Kidney capillary endothelial cell (primary cell): ENCODE results near the gene PIK3CA.

Experiments used
- DNase-seq: peaks from one replicate; pipeline ENCODE4 v3.0.0-alpha.2; 2018; ENCODE audit warnings: low spot score

PIK3CA gene

DNA sequence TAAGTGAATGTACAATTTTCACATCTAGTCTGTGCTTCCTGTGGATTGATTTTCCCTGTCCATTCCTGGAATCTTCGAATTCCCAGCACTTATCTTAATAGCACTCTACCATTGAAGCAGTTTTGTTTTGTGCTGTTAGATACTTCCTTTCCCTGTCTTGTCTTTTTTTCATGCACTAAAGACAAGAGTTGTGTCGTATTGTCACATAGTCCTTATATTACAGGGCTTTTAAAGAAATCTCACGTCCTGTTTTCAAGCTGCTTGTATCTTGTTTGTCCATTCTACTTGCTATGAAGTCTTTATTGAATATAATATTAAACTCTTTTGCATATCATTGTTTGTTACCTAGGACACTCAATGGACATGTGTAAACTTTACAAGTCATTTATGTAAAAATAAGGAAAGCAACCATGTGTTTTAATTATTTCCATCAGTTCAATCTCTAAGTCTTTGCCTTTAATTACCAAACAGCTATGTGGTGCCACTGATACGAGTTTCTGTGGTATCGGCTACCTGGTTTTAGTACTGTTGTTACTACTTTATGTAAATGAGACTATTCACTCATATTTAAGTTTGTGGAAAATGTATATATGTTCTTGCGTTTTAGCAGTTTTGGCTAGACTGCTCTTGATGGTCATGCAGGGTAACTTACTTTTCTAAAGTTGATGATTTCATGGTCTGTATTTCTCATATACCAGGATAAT lies 10.3 kb downstream of the PIK3CA start:
- no peak for DNase-seq

DNA sequence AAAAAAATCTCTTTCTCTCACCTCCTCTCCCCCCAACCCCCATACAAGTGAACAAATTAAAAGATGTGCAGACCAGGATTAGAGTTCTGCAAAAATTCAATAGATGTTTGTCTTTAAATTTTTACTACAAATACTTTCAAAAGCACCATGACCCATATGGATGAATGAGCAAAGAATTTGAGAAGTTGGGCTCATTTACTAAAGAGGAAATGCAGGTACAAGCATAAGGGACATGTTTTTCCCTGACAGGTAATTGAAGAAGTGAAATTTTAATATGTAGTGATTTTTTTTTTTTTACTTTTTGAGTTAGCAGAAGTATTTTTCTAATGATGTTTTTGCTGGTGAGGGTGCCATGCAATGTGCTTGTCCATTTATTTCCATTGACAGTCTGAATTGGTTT lies 15.3 kb downstream of the PIK3CA start:
- DNase-seq: no peak

DNA sequence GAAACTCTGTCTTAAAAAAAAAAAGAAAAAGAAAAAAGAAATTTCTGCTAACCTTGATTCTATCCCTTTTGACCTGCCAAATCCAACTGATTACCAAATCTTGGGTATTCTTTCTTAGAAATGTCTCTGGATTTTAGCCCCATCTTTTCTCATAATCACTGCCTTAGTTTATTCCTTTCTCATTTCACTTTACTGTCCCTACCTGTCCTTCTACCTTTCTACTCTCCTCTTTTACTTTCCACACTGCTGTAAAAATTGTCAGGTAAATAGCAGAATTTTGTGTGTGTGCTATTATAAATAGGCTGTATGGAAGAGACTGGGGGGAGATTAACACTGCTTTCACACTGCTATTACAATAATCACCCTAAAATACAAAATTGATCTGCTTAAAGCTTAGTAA lies 16.7 kb downstream of the PIK3CA start:
- no peak for DNase-seq

DNA sequence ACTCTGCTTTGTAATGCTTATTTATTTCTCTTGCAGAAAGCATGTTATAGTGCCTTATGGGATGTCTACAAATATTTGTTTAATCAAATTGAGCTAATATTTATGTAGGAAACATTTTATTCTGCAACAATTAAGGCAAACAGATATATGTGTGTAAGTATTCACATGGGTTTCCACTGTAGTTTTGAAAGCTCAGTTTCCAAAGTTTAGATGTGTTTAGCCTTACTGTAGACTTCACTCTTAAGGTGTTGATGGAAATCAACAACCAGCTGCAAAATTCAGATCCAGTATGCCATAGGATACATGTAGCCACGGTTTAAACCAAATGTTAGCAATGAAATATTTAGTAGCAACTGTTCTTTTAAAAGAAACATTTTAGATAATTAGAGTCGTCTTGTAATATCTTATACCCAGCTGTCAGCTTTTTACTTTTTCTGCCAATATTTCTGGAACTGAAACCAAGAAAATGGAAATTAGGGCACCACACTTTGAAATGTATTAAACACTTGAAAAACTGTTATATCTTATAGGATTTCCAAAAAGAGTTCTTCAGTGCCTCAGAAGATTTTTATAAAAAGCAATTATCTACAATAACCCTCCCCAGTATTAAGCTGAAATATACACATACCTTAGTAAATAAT lies 18.5 kb downstream of the PIK3CA start:
- no peak for DNase-seq

DNA sequence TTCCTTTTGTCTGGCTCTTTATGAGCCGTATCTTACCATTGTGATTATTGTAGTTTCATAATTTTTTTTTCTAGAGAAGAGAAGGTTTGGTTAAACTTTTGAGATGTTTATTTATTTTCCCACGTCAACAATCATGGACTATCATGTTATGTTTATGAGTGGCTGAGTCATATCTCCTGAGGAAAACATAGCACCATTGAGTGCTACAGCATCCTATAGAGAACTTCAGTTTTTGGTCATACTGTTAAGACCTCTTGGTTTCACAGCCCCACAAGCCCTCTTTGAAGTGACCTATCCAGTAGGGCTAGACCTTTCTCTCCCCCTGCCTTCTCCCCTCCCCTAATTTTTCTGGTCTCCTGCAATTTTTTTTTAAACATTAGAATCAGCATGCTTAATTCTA lies 20.8 kb downstream of the PIK3CA start:
- no peak for DNase-seq

DNA sequence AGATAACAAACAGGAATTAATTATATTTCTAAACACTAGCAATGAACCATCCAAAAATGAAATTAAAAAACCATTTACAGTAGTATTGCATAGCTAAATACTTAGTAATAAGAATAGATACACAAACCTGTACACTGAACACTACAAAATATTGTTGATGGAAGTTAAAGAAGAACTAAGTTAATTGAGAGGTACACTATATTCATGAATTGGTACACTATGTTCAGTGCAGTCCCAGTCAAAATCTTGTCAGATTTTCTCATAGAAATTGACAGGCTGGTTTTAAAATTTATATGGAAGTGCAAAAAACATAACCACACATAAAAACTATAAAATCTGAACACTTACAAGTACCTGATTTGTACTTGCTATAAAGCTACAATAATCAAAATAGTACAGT lies 24.4 kb downstream of the PIK3CA start:
- no peak for DNase-seq

DNA sequence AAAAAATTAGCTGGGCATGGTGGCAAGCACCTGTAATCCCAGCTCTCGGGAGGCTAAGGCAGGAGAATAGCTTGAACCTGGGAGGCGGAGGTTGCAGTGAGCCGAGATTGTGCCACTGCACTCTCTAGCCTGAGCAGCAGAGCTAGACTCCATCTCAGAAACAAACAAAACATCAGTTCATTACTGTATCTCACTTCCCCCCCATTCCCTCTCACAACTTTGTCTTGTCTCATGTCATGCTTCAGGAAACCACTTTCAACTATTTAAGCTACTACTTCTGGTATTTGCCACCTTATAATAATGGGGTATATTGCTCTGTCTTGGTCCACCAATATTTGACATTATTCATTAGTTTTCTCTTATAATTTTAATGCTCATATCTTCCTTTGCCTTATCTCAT lies 26.2 kb downstream of the PIK3CA start:
- no peak for DNase-seq

DNA sequence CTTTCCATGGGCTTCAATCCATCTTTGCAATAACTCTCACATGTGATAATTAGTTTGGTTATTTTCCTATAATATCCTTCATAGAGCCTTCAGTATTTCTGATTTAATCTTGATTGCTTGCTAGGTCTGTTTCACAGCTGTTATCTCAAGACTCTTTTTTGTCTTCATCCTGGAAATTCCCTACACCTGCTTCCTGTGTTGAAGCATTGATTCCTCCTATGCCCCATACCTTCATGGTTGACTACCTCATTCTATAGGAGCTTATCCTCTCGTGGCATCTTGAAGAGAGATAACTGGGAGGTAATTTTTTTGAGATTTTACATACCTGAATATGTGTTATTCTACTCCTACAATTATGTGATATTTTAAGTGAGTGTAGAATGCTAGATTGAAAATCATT lies 26.7 kb downstream of the PIK3CA start:
- DNase-seq: no peak

DNA sequence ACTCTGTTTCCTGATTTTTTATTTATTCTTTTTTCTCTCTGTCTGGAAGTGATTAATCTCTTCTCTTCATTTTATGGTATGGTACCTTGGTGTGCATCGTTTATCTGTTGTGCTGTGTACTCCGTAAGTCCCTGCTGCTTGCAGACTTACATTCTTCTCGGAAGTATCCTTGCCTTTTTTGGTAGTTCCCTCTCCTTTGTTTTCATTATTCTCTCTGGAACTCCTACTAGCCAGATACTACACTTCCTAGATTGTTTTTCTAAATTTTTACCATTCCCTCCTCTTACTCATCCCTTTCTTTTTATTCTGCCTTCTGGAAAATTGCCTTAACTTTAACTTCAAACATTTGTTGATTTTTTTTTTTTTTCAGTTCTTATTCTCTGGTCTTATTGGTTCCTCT lies 27.2 kb downstream of the PIK3CA start:
- DNase-seq: no peak

DNA sequence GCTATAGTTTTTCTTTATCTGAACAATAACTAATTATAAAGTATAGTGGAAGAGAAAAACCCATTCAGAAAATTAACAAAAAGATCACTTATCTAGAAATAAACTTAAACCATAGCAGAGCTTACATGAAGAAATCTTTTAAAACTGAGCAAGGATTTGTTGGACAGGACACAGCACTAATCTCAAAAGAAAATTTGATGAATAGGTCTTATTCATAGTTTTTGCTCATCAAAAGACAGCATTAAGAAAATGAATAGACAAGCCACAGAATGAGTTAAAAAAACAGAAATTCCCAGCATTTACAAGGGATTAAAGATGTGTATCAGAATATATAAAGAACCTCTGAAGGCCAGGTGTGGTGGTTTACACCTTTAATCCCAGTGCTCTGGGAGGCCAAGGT lies 29.5 kb downstream of the PIK3CA start:
- no peak for DNase-seq

DNA sequence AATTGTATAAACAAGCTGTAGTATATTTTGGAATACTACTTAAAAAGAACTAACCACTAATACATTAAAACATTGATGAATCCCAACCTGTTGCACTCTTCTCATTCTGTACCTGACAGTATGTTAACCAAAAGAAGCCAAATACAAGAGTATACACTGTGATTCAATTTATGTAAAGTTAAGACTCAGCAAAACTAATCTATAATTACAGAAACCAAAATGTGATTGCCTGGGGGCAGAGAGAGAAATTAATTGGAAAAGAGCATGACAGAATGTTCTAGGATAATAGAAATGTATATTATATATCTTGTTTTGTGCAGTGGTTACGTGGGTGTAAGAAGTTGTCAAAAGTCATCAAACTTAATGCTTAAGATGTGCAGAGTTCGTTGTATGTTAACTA lies 31.1 kb downstream of the PIK3CA start:
- DNase-seq: no peak

DNA sequence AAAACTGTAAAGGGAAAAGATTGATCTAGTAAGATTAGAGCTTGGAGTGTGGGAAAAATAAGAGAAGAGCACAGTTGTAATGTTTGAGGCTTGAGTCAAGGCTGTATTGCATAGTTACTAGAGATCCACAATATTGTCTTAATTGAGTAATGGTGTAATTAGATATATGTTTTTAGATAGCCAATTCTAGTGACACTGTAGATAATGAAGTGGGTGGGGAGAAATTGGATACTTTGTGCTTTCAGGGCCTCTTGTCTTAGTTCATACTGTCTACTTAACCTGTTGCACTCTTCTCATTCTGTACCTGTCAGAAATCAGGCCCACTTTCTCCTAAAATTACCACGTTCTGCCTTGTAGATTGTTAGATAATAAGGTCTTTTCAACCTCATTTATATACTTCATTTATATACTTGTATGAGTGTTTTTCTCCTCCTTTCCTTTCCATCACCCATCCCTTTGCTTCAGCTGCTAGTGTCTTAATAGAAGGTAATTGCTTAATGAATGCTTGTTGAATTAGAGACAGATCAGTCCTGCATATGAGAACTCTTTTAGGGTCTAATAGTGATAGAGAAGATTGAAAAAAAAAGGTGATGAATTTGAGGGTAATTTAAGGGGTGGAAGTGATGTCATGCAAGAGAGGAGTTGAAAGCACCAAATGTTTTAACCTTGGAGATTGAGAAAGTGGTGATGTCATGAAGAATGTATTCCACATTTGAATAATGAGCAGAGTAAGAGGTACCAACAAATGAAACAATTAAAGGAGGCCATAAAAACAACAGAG lies 32.0 kb downstream of the PIK3CA start:
- no peak for DNase-seq

DNA sequence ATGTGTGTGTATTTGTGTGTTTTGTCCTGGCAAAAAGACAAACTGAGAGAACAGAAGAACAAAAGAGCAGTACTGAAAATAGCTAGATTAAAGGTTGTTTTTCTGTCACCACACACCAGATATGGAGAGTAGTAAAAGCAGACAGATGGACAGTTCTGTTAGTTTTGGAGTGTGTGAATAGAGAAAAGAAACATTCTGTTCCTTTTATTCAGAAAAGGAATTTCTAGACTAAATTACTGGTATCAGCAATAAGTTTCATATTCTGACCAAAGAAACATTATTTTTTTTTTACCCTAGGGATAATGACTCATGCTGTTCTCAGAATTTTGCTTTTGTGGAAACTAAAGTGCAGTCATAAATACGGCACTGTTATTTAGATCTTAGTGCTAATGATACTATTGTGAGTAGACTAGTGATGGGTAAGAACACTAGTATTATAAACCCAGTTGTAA lies 32.9 kb downstream of the PIK3CA start:
- DNase-seq: peak; percentile 43

DNA sequence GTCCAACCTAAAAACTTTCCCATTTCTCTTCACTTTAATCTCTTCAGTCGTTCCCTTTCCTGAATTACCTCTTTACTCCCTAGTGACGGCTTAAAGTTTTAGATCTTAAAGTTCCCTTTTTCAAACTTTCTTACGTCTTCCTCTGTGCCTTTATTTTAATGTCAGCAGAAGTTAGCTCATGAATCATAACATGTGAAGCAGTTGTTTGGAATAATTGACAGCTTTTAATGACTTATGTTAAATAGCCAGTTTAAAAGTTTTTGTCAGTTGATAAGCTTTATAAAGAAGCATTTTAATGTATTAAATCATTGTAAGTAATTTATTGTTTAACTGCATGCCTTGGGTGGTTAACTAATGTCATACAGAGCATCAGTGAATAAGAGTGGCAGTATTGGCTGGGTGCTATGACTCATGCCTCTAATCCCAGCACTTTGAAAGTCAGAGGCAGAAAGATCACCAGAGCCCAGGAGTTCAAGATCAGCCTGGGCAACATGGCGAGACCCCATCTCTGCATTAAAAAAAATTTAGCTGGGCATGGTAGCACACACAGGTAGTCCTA lies 33.9 kb downstream of the PIK3CA start:
- DNase-seq: no peak

DNA sequence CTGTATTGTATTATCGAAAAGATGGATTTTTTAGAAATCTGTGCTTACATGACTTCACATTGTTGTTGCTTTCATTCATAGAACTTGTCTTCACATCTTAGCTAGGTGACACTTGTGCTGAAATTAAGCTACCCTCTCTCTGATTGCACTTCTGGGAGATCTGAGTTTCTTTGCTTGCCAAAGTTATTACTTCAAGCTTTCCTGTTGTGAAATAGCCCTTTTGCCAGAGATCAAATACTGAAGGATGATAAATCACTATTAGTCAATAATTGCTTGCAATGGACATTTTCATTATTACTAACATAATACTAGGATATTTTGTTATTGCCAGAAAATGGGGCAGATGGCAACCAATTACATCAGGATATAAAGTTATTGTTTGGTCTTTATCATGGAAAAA lies 34.7 kb downstream of the PIK3CA start:
- no peak for DNase-seq

DNA sequence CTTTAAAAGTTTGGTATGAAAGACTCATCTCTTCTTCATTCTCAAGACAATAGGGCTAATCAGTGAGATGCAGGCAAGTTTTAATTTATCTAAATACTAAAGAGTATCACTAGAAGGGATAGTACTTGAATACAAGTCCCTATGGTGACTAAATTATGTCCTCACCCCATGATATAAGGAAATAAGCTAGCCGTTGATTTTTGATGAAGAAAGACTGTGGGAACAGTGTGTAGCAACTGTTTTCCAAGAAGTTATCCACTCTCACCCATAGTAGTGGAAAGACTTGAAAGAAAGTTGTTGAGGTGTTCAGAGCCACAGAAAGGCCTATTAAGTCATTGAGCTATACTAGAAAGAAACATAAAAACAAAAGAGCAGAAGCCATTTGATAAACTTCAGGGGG lies 36.7 kb downstream of the PIK3CA start:
- no peak for DNase-seq

DNA sequence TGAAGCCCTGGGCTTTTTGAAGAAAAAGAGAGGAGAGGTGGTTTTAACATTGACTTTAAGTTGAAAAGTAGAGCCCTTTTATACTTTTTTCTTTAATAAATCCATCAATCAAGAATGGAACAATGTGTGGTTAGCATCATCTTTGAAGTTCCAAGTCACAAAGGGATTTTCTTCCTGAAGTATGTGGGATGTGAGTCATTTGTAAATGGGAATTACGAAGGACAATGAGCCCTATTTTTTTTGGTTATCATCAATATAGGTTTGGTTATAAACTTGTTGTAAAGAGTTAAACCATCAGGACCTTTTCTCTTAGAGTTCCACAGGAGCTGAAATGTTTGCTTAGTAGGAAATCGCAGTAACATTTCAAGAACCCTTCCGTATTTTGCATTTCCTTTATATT lies 38.3 kb downstream of the PIK3CA start:
- peak; percentile 26 for DNase-seq

DNA sequence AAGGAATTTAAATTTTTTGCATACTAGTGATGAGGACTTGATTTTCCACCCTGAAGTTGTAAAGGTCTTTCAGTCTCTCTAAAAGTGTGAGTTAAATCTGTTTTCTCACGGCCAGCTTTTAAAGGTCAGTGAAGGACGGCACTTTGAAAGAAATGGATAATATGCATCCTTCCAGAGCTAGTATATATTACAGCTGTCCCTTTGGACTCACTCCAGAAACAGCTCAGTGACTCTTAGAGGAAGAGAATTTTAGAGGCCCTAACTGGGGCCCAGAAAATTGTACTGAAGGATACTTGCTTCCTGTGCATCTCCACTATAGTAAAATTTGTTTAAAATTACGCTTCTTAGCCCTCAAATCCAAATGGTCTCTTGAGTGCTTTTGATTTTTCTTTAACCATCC lies 41.6 kb downstream of the PIK3CA start:
- DNase-seq: no peak

DNA sequence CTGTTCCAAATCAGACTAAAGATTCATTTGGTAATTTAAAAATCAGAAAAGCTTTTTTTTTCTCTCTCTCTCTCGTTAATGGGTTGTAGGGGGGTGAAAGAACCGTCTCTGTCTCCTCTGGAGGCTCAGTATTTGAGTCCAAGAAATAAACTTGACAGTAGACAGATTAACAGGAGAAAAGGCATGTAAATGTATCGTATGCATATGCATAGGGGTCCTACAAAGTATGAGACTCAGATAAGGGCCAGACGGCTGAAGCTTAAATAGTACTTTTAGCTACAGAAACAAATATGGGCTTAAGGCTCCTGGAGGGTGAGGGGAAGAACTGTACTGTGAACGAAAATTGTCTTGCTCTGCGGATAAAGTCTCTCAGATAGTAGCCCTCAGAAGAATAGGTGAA lies 42.4 kb downstream of the PIK3CA start:
- DNase-seq: no peak

DNA sequence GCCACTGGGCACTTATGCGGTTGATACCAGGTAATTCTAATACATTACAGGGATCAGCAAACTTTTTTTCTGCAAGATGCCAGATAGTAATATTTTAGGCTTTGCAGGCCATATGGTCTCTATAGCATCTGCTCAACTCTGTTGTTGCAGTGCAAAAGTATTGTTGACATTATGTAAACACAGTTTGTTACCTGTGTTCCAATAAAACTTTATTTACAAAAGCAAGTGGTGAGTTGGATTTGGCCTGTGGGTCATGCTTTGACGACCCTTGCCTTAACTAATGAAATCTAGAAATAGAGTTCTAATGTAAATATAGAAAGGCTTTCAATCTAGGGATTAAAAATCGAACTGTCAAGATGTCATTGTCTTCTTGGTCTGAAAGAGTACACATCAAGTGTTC lies 44.4 kb downstream of the PIK3CA start:
- no peak for DNase-seq

DNA sequence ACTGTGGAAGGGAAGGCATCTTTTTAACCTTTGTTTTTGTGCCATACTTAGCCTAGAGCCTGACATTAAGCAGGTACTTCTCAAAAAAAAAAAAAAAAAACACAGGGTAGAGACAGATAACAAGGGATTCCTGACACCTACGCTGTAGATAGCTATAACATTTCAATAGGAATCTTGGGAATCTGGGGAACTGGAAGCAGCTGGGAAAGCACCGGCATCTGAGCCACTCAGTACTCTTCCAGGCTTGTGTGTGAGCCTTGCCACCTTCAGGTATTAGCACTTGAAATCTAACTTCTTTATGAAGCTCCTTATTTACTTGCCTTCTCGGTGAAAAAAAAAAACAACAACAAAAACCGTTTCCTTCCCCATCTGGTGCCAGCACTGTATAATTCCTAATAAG lies 46.8 kb downstream of the PIK3CA start:
- DNase-seq: no peak

DNA sequence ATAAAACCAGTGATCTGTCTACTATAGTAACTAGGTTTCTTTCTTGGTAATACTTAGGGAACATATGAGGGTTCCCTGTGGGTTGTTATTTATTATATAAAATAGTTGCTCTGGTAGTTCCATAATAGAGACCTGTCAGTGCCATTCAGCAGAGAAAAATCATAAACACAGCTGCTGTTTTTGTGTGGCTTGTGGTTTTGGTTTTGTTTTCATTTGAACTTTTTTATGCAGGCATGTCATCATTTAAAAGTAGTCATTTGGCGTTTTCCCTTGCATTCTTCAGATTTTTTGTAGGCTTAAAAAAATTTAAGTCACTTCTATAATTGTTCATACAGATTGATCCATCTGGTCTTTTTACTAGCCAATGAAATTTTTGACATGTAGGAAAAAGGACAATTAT lies 47.9 kb downstream of the PIK3CA start:
- no peak for DNase-seq

DNA sequence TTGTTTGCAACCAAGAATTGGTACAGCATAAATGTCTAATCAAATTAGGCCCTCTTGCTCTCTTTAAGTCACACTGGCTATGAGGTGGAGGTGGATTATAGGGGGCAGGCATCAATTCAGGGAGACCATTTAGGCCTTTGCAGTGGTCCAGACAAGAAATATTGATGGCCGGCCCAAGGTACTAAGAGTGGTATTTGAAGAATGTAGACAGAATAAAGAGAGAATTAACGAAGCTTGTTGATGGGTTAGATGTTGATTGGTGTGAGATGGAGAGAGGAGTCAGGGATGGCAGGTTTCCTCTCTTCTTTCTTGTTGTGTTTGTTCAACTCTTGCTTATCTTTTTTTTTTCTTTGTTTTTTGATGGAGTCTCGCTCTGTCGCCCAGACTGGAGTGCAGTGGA lies 48.5 kb downstream of the PIK3CA start:
- no peak for DNase-seq
